Fibroblast of lung (primary cell): ENCODE data around the gene STXBP5L. TPM values are rescaled to one million over a fixed set of nuclear protein-coding genes. Genes with fewer than 3 reads are reported as not detected.
A peak's percentile ranks its signal among the peaks of the same experiment; 100 is the strongest.

ENCODE experiments used
- DNase-seq, 2 donors: peaks; one replicate each; pipeline versions ENCODE4 v3.0.0 to v3.0.0-alpha.2; 2010; ENCODE audit warnings: low read depth in 2 of 2
- H2AFZ ChIP-seq: 2 replicates; pipeline ENCODE4 v1.5.1; 2012; ENCODE audit warnings: low read length, control low read depth, inconsistent platforms
- H3K27ac ChIP-seq: 2 replicates; pipeline ENCODE4 v1.5.1; 2011; ENCODE audit warnings: low read length, control low read depth; ENCODE audit not compliant: insufficient read depth
- H3K27me3 ChIP-seq: 2 replicates; pipeline ENCODE4 v1.5.1; 2011; ENCODE audit warnings: mild to moderate bottlenecking, low read length; ENCODE audit not compliant: control insufficient read depth, insufficient read depth
- H3K36me3 ChIP-seq: 2 replicates; pipeline ENCODE4 v1.5.1; 2011; ENCODE audit warnings: low read length; ENCODE audit not compliant: control insufficient read depth, insufficient read depth
- H3K4me1 ChIP-seq: 2 replicates; pipeline ENCODE4 v1.5.1; 2011; ENCODE audit warnings: low read length; ENCODE audit not compliant: control insufficient read depth, insufficient read depth; ENCODE audit errors: extremely low read depth
- H3K4me2 ChIP-seq: 2 replicates; pipeline ENCODE4 v1.5.1; 2011; ENCODE audit warnings: low read length, control low read depth; ENCODE audit not compliant: insufficient read depth; ENCODE audit errors: extremely low read depth
- H3K4me3 ChIP-seq, 4 experiments: fragments of 200-600 bp in 1 of 4; sonication (generic) in 1 of 4; replicated peaks in 1 of 4; 2 replicates each; pipeline ENCODE4 v1.5.1; 2011 to 2016; ENCODE audit warnings: low read length in 4 of 4, low read depth in 3 of 4, mild to moderate bottlenecking in 3 of 4, control low read depth in 2 of 4, inconsistent platforms in 1 of 4, mixed read lengths in 1 of 4; ENCODE audit not compliant: insufficient read depth in 1 of 4; ENCODE audit errors: control extremely low read depth in 1 of 4
- H3K79me2 ChIP-seq: 2 replicates; pipeline ENCODE4 v1.5.1; 2012; ENCODE audit warnings: mild to moderate bottlenecking, low read length, inconsistent platforms; ENCODE audit not compliant: control insufficient read depth, insufficient read depth
- H3K9ac ChIP-seq: 2 replicates; pipeline ENCODE4 v1.5.1; 2011; ENCODE audit warnings: mild to moderate bottlenecking, low read length, control low read depth; ENCODE audit not compliant: insufficient read depth
- H3K9me3 ChIP-seq: 2 replicates; pipeline ENCODE4 v1.5.1; 2012; ENCODE audit warnings: low read depth, low read length; ENCODE audit not compliant: control insufficient read depth, insufficient read depth
- H4K20me1 ChIP-seq: 2 replicates; pipeline ENCODE4 v1.5.1; 2011; ENCODE audit warnings: low read length; ENCODE audit not compliant: control insufficient read depth, insufficient read depth; ENCODE audit errors: extremely low read depth
- EZH2 ChIP-seq: IDR thresholded peaks from 2 replicates; pipeline ENCODE4 v1.5.1; 2012; ENCODE audit warnings: low read length, control low read depth, mild to moderate bottlenecking; ENCODE audit errors: missing control alignments
- polyA plus RNA-seq, 2 donors: library from polyadenylated mRNA; depleted of rRNA in 1 of 2; stranded (reverse) in 1 of 2; unstranded in 1 of 2; fragments of >200 nt; gene quantifications; 2 replicates each; pipeline ENCODE4 v1.2.1, GENCODE V29; 2011 to 2012; ENCODE audit warnings: missing spikeins in 1 of 2
- total RNA-seq: library from RNA; depleted of rRNA; stranded (reverse); fragments of >200 nt; gene quantifications from 2 replicates; pipeline ENCODE4 v1.2.1, GENCODE V29; 2014
- TF ChIP-seq, protein P1 (sequence below), 2 donors: IDR thresholded peaks in 1 of 2; conservative IDR thresholded peaks in 1 of 2; 1 replicate in 1 of 2; 2 replicates in 1 of 2; pipeline ENCODE4 v1.5.1; 2011 to 2012; ENCODE audit warnings: low read length in 2 of 2, control low read depth in 1 of 2, inconsistent platforms in 1 of 2, low read depth in 1 of 2, mild to moderate bottlenecking in 1 of 2

The STXBP5L gene
- total and polyA plus RNA-seq, 2 donors (not counting 1 experiment from before 2014, with no cell fraction given), result not detected

DNA sequence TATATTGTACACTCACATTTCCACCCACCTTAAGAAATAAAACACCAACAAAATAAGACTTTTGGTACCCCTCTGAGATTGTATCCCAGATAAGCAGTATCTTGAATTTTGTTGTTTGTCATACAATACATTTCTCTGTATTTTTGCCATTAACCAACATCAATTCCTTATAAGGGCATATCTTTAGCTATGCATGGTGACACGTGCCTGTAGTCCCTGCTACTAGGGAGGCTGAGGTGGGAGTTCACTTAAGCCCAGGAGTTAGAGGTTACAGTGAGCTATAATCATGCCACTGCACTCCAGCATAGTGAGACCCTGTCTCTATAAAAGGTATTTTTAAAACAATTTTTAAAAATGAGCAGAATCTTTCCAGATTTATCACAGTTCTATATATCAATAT lies 32.5 kb upstream of the STXBP5L start:
- Histone ChIP-seq H3K27ac (no peak overlapping the region), H3K36me3 (no peaks in the 10 kb centered on the region), H3K9me3 (no peaks in the 10 kb centered on the region), H3K79me2 (no peaks in the 10 kb centered on the region), H3K4me3 (no peak overlapping the region), H2AFZ (no peak overlapping the region), H3K27me3 (no peaks in the 10 kb centered on the region), H3K4me1 (no peaks in the 10 kb centered on the region), H4K20me1 (no peaks in the 10 kb centered on the region), H3K9ac (no peak overlapping the region), H3K4me2 (no peak overlapping the region)
- TF ChIP-seq, protein P1, sequence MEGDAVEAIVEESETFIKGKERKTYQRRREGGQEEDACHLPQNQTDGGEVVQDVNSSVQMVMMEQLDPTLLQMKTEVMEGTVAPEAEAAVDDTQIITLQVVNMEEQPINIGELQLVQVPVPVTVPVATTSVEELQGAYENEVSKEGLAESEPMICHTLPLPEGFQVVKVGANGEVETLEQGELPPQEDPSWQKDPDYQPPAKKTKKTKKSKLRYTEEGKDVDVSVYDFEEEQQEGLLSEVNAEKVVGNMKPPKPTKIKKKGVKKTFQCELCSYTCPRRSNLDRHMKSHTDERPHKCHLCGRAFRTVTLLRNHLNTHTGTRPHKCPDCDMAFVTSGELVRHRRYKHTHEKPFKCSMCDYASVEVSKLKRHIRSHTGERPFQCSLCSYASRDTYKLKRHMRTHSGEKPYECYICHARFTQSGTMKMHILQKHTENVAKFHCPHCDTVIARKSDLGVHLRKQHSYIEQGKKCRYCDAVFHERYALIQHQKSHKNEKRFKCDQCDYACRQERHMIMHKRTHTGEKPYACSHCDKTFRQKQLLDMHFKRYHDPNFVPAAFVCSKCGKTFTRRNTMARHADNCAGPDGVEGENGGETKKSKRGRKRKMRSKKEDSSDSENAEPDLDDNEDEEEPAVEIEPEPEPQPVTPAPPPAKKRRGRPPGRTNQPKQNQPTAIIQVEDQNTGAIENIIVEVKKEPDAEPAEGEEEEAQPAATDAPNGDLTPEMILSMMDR (conservative IDR thresholded peaks at IDR 0.05 in 1 of 2, IDR thresholded peaks at IDR 0.05 in 1 of 2; ENCODE audit: low read depth in 1 of 2, low read length in 2 of 2), result no peak
- no peak for TF ChIP-seq EZH2
- no peak for DNase-seq

DNA sequence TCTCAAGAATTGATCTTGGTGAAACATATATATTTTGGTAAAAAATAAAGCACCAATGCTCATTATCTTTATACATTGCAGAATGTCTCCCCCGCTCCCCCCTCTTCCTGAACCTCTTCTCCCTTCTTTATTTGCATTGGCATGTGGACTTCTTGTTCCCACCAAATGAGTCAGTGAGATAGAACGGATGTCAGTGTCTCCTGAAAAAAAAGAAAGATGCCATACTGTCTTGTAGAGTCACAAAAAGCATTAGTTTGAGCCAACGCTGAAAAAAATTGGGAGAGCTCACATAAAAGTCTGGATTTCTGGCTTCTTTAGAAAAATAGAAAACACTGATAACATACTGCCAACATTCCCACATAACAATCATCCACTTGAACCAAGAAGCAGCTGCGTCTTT lies 32.0 kb upstream of the STXBP5L start:
- Histone ChIP-seq H3K4me1 (no peaks in the 10 kb centered on the region), H3K36me3 (no peaks in the 10 kb centered on the region), H3K79me2 (no peaks in the 10 kb centered on the region), H3K27ac (no peak overlapping the region), H3K4me2 (no peak overlapping the region), H3K9me3 (no peaks in the 10 kb centered on the region), H4K20me1 (no peaks in the 10 kb centered on the region), H3K27me3 (no peaks in the 10 kb centered on the region), H3K9ac (no peak overlapping the region), H2AFZ (no peak overlapping the region), H3K4me3 (no peak overlapping the region)
- DNase-seq, result peak in 1 of 2 donors; percentile 58
- TF ChIP-seq EZH2, result no peak
- TF ChIP-seq, protein P1 (conservative IDR thresholded peaks at IDR 0.05 in 1 of 2, IDR thresholded peaks at IDR 0.05 in 1 of 2; ENCODE audit: low read depth in 1 of 2, low read length in 2 of 2), result no peak

DNA sequence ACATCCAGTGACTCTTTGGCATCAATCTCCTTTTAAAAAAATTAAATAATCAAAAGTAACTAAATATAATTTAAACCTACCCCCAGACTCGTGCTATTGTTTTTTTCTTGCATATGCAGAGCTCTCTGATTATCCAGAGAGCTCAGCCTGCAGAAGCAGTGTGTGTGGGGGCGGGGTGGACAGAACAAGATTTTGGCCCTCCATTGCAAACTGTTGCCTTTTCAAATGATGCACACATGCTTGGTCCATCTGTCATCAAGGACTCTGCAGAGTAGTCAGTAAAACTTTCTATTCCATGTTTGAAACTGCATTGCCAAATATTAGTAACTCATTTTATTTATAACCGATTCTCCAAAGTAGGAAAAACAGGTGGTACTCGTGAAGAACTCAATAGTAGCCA lies 28.6 kb upstream of the STXBP5L start:
- Histone ChIP-seq H3K27me3 (no peaks in the 10 kb centered on the region), H3K9ac (no peak overlapping the region), H3K36me3 (no peaks in the 10 kb centered on the region), H3K9me3 (no peaks in the 10 kb centered on the region), H3K4me2 (no peak overlapping the region), H3K27ac (no peak overlapping the region), H2AFZ (no peak overlapping the region), H3K79me2 (no peaks in the 10 kb centered on the region), H3K4me1 (no peaks in the 10 kb centered on the region), H3K4me3 (no peak overlapping the region), H4K20me1 (no peaks in the 10 kb centered on the region)
- TF ChIP-seq, protein P1 (conservative IDR thresholded peaks at IDR 0.05 in 1 of 2, IDR thresholded peaks at IDR 0.05 in 1 of 2; ENCODE audit: low read depth in 1 of 2, low read length in 2 of 2), result no peak
- TF ChIP-seq EZH2, result no peak
- no peak for DNase-seq
